ENCODE results near the gene ARFGAP3.
"Not testable (repeated sequence)": the region's sequence is repeated elsewhere in the genome, so short reads cannot be mapped to it uniquely, and the experiment has no call there.

Gene ARFGAP3

GRCh38 chr22:42788021-42788420, 69.1 kb downstream of the ARFGAP3 start:
- Mint-ChIP-seq H3K36me3 (no peaks in the 10 kb centered on the region), H3K4me3 (no peak overlapping the region), H3K27ac (peak overlapping the region; percentile 41), H3K27me3 (peaks cover 38% of the 10 kb centered on the region), H3K9me3 (no peaks in the 10 kb centered on the region), H3K4me1 (no peaks in the 10 kb centered on the region)
- ATAC-seq, result no peak

- Mint-ChIP-seq H3K4me1 (no peaks in the 10 kb centered on the region), H3K4me3 (no peak overlapping the region), H3K27ac (peak overlapping the region; percentile 41), H3K27me3 (peaks cover 38% of the 10 kb centered on the region), H3K9me3 (no peaks in the 10 kb centered on the region), H3K36me3 (no peaks in the 10 kb centered on the region)
- ATAC-seq, result no peak
Measured at GRCh38 chr22:42787357-42787736, 69.7 kb downstream of the ARFGAP3 start.

- Mint-ChIP-seq H3K4me1 (no peaks in the 10 kb centered on the region), H3K9me3 (no peaks in the 10 kb centered on the region), H3K27me3 (peaks cover 38% of the 10 kb centered on the region), H3K36me3 (no peaks in the 10 kb centered on the region), H3K4me3 (no peak overlapping the region), H3K27ac (no peak overlapping the region)
- no peak for ATAC-seq
Measured at GRCh38 chr22:42786606-42787356, 70.3 kb downstream of the ARFGAP3 start.

- H3K27ac Mint-ChIP-seq, result no peak overlapping the region
- no peaks in the 10 kb centered on the region for H3K9me3 Mint-ChIP-seq
- H3K4me3 Mint-ChIP-seq, result no peak overlapping the region
- no peaks in the 10 kb centered on the region for H3K36me3 Mint-ChIP-seq
- no peak for ATAC-seq
- H3K4me1 Mint-ChIP-seq, result no peaks in the 10 kb centered on the region
- peaks cover 38% of the 10 kb centered on the region for H3K27me3 Mint-ChIP-seq
Measured at GRCh38 chr22:42785706-42786499, 71.2 kb downstream of the ARFGAP3 start.

DNA sequence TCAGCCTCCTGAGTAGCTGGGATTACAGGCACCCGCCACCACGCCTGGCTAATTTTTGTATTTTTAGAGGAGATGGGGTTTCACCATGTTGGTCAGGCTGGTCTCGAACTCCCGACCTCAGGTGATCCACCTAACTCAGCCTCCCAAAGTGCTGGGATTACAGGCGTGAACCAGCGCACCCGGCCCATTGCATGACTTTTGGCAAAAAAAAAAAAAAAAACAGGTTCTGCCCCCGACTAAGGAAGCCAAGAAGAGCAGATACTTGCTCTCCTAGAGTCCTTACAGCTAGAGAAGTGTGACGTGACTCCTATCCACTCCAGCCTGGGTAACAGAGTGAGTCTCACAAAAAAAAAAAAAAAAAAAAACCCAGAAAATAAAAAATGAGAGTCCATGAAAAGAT, 74.8 kb downstream of the ARFGAP3 start:
- not testable (repeated sequence) for H3K27ac Mint-ChIP-seq, H3K4me1 Mint-ChIP-seq, ATAC-seq, H3K9me3 Mint-ChIP-seq, H3K4me3 Mint-ChIP-seq, H3K36me3 Mint-ChIP-seq
- H3K27me3 Mint-ChIP-seq, result peaks cover 29% of the 10 kb centered on the region

DNA sequence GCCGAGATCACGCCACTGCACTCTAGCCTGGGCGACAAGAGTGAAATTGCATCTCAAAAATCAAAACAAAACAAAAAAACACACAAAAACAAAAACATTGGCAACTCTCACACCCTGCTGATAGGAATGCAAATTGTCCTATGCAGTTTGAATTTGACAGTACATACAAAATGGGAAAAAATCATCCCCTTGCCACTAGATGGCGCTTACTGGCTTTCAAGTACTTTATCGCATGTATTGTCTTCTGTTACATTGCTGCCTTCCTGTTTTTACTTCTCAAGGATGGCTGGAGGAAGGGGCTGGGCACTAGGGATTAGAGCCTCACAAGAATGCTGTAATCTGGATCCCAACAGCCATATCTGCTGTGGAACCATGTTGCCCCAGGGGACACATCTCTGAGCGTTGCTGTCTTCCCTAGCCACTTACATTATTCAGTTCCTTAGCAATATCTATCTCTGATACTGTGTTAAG, 77.0 kb downstream of the ARFGAP3 start:
- Mint-ChIP-seq H3K9me3 (no peaks in the 10 kb centered on the region), H3K4me1 (peaks cover 6% of the 10 kb centered on the region), H3K36me3 (no peaks in the 10 kb centered on the region), H3K27ac (no peak overlapping the region), H3K4me3 (no peak overlapping the region), H3K27me3 (peaks cover 12% of the 10 kb centered on the region)
- ATAC-seq, result peak; percentile 75

GRCh38 chr22:42777126-42777525, 79.9 kb downstream of the ARFGAP3 start:
- H3K4me3 Mint-ChIP-seq, result no peak overlapping the region
- no peak for ATAC-seq
- no peaks in the 10 kb centered on the region for H3K36me3 Mint-ChIP-seq
- no peaks in the 10 kb centered on the region for H3K27me3 Mint-ChIP-seq
- H3K4me1 Mint-ChIP-seq, result peaks cover 21% of the 10 kb centered on the region
- no peaks in the 10 kb centered on the region for H3K9me3 Mint-ChIP-seq
- H3K27ac Mint-ChIP-seq, result no peak overlapping the region

GRCh38 chr22:42773167-42773566, 83.9 kb downstream of the ARFGAP3 start:
- peaks cover 54% of the 10 kb centered on the region for H3K4me1 Mint-ChIP-seq
- H3K36me3 Mint-ChIP-seq, result no peaks in the 10 kb centered on the region
- no peaks in the 10 kb centered on the region for H3K27me3 Mint-ChIP-seq
- peak overlapping the region; percentile 89 for H3K27ac Mint-ChIP-seq
- ATAC-seq, result peak; percentile 32
- H3K4me3 Mint-ChIP-seq, result peak overlapping the region; percentile 68
- H3K9me3 Mint-ChIP-seq, result no peaks in the 10 kb centered on the region

GRCh38 chr22:42772647-42773046, 84.4 kb downstream of the ARFGAP3 start:
- Mint-ChIP-seq H3K9me3 (no peaks in the 10 kb centered on the region), H3K27ac (peak overlapping the region; percentile 89), H3K4me1 (peaks cover 59% of the 10 kb centered on the region), H3K36me3 (no peaks in the 10 kb centered on the region), H3K4me3 (peak overlapping the region; percentile 68), H3K27me3 (no peaks in the 10 kb centered on the region)
- ATAC-seq, result no peak

DNA sequence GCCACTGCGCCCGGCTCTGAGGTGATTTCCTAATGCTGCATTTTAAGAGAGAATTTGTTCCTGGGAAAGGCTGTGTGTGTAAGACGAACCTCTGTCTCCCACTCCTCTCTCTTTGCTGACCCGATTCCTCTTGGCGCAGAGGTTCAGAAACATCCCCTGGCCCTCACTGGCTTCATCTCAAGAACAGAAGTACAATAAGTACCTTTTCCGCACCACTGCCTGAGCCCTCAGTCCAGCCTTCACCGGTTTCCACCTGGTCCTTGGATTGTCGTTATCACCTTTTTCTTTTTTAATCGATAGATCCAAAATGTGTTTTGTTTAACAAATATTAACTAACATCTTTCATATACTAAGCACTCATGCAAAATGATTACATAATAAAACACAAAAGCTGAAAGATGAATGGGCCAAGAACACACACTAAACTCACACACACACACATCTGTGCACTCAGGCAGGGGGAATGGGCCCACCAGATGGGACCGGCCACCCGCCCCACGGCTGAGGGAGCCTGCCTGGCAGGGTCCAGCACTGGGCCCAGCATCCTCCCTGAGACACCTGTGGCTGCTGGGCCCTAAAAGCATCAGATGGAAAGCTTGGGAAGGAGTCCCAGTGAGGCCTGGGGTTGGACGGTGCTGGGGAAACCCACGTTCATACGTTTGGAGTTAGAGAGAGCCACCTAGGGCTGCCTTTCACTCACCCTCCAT, 86.0 kb downstream of the ARFGAP3 start:
- no peaks in the 10 kb centered on the region for H3K36me3 Mint-ChIP-seq
- no peaks in the 10 kb centered on the region for H3K9me3 Mint-ChIP-seq
- no peaks in the 10 kb centered on the region for H3K27me3 Mint-ChIP-seq
- peak overlapping the region; percentile 16 for H3K4me3 Mint-ChIP-seq
- no peak for ATAC-seq
- H3K27ac Mint-ChIP-seq, result peak overlapping the region; percentile 89
- peaks cover 65% of the 10 kb centered on the region for H3K4me1 Mint-ChIP-seq

- peak overlapping the region; percentile 61 for H3K4me3 Mint-ChIP-seq
- H3K36me3 Mint-ChIP-seq, result no peaks in the 10 kb centered on the region
- no peaks in the 10 kb centered on the region for H3K9me3 Mint-ChIP-seq
- no peaks in the 10 kb centered on the region for H3K27me3 Mint-ChIP-seq
- peak overlapping the region; percentile 89 for H3K27ac Mint-ChIP-seq
- ATAC-seq, result no peak
- peaks cover 71% of the 10 kb centered on the region for H3K4me1 Mint-ChIP-seq
Measured at GRCh38 chr22:42770448-42770726, 86.7 kb downstream of the ARFGAP3 start.

GRCh38 chr22:42769574-42770447, 87.3 kb downstream of the ARFGAP3 start:
- Mint-ChIP-seq H3K27ac (peak overlapping the region; percentile 89), H3K36me3 (no peaks in the 10 kb centered on the region), H3K4me3 (peak overlapping the region; percentile 61), H3K9me3 (no peaks in the 10 kb centered on the region), H3K27me3 (no peaks in the 10 kb centered on the region), H3K4me1 (peaks cover 77% of the 10 kb centered on the region)
- ATAC-seq, result peak; percentile 93

- H3K27me3 Mint-ChIP-seq, result no peaks in the 10 kb centered on the region
- ATAC-seq, result peak; percentile 0
- H3K36me3 Mint-ChIP-seq, result no peaks in the 10 kb centered on the region
- H3K4me3 Mint-ChIP-seq, result peak overlapping the region; percentile 61
- H3K9me3 Mint-ChIP-seq, result no peaks in the 10 kb centered on the region
- H3K27ac Mint-ChIP-seq, result peak overlapping the region; percentile 89
- H3K4me1 Mint-ChIP-seq, result peaks cover 83% of the 10 kb centered on the region
Measured at GRCh38 chr22:42769238-42769573, 87.9 kb downstream of the ARFGAP3 start.

GRCh38 chr22:42768385-42769035, 88.6 kb downstream of the ARFGAP3 start:
- H3K4me3 Mint-ChIP-seq, result peak overlapping the region; percentile 30
- H3K4me1 Mint-ChIP-seq, result peaks cover 87% of the 10 kb centered on the region
- no peak for ATAC-seq

More at GRCh38 chr22:42768385-42769035, 88.6 kb downstream of the ARFGAP3 start:
- H3K27me3 Mint-ChIP-seq, result no peaks in the 10 kb centered on the region
- H3K9me3 Mint-ChIP-seq, result no peaks in the 10 kb centered on the region
- H3K27ac Mint-ChIP-seq, result peak overlapping the region; percentile 89
- no peaks in the 10 kb centered on the region for H3K36me3 Mint-ChIP-seq
